PC-3 (cell line): ENCODE results near the gene DUSP21. TPM values are rescaled to one million over a fixed set of nuclear protein-coding genes. Genes with fewer than 3 reads are reported as not detected.

Experiments used
- ATAC-seq: fragments of 200-7000 bp; cut with Tn5 transposase; 2 replicates; pipeline ENCODE4 v1.9.1; 2020; ENCODE audit warnings: mild to moderate bottlenecking, moderate library complexity
- BruUV-seq: library from RNA; stranded (reverse); fragments of 400-500 nt; replicated peaks from 2 replicates; lab custom pipeline; 2021; lab: Mats Ljungman, UMichigan
- CTCF ChIA-PET: fragments of 300-600 bp; sonication (Branson Sonifier 250); formaldehyde crosslinking; loops from one replicate; lab custom pipeline; 2022; ENCODE audit warnings: antibody characterized with exemption; lab: Charles Lee
- POLR2A ChIA-PET: fragments of 300-600 bp; sonication (Branson Sonifier 250); formaldehyde crosslinking; loops from one replicate; lab custom pipeline; 2022; ENCODE audit warnings: antibody characterized with exemption; ENCODE audit not compliant: unreplicated experiment; lab: Charles Lee
- DNase-seq: peaks from one replicate; pipeline ENCODE4 v3.0.0-alpha.2; 2015
- H2AFZ ChIP-seq: fragments of 300-600 bp; sonication (generic); 2 replicates; pipeline ENCODE4 v1.6.0; 2016; ENCODE audit warnings: antibody characterized with exemption, low read length
- H3F3A ChIP-seq: fragments of 300-600 bp; sonication (generic); one replicate; pipeline ENCODE4 v1.6.0; 2017; ENCODE audit warnings: antibody characterized with exemption, low read length, control low read depth, mild to moderate bottlenecking; ENCODE audit not compliant: unreplicated experiment
- H3K27ac ChIP-seq: fragments of 300-600 bp; sonication (generic); 2 replicates; pipeline ENCODE4 v1.5.1; 2016; ENCODE audit warnings: mild to moderate bottlenecking, low read length
- H3K27me3 ChIP-seq: fragments of 300-600 bp; sonication (generic); 2 replicates; pipeline ENCODE4 v1.6.1; 2016; ENCODE audit warnings: low read length, mixed read lengths
- H3K36me3 ChIP-seq: fragments of 300-600 bp; sonication (generic); 2 replicates; pipeline ENCODE4 v1.6.1; 2016; ENCODE audit warnings: low read depth, mixed run types, low read length, mixed read lengths
- H3K4me1 ChIP-seq: fragments of 300-600 bp; sonication (generic); 2 replicates; pipeline ENCODE4 v1.5.1; 2016; ENCODE audit warnings: low read length; ENCODE audit not compliant: insufficient read depth
- H3K4me2 ChIP-seq: fragments of 300-600 bp; sonication (generic); 2 replicates; pipeline ENCODE4 v1.6.0; 2016; ENCODE audit warnings: low read length
- H3K4me3 ChIP-seq: fragments of 300-600 bp; sonication (generic); 2 replicates; pipeline ENCODE4 v1.5.1; 2016; ENCODE audit warnings: mild to moderate bottlenecking, low read length, mixed read lengths
- H3K79me2 ChIP-seq: fragments of 300-600 bp; sonication (generic); 2 replicates; pipeline ENCODE4 v1.6.1; 2017; ENCODE audit warnings: low read length, mixed read lengths
- H3K9ac ChIP-seq: fragments of 300-600 bp; sonication (generic); 2 replicates; pipeline ENCODE4 v1.6.0; 2016; ENCODE audit warnings: mild to moderate bottlenecking, low read length
- H3K9me2 ChIP-seq: fragments of 300-600 bp; sonication (generic); replicated peaks from 2 replicates; pipeline ENCODE4 v1.6.1; 2016; ENCODE audit warnings: mixed run types, low read length, mixed read lengths
- H3K9me3 ChIP-seq: fragments of 300-600 bp; sonication (generic); 2 replicates; pipeline ENCODE4 v1.6.1; 2016; ENCODE audit warnings: low read length, mixed read lengths
- H4K20me1 ChIP-seq: fragments of 300-600 bp; sonication (generic); 2 replicates; pipeline ENCODE4 v1.6.1; 2016; ENCODE audit warnings: low read length, mixed read lengths
- CTCF ChIP-seq: fragments of 300-600 bp; sonication (generic); conservative IDR thresholded peaks from 2 replicates; pipeline ENCODE4 v1.5.1; 2017; ENCODE audit warnings: antibody characterized with exemption, low read depth, mild to moderate bottlenecking, low read length
- EZH2 ChIP-seq: fragments of 300-600 bp; sonication (generic); IDR thresholded peaks from one replicate; pipeline ENCODE4 v1.6.1; 2017; ENCODE audit warnings: antibody characterized with exemption, mild to moderate bottlenecking, low read length; ENCODE audit not compliant: unreplicated experiment
- EZH2phosphoT487 ChIP-seq: fragments of 300-600 bp; sonication (generic); IDR thresholded peaks from 2 replicates; pipeline ENCODE4 v1.6.1; 2018; ENCODE audit warnings: mild to moderate bottlenecking, antibody characterized with exemption, low read length, borderline replicate concordance
- intact Hi-C: fragments of 100-400 bp; cut with micrococcal nuclease; formaldehyde crosslinking; loops from 2 replicates; pipeline ENCODE4 v1.9.0; 2023
- total RNA-seq: library from RNA; depleted of rRNA; stranded (reverse); fragments of >200 nt; gene quantifications from 2 replicates; pipeline ENCODE4 v1.2.3, GENCODE V29; 2014

DUSP21 gene
- total RNA-seq, 1 experiment from 2014 or later, result not detected

- BruUV-seq, result no TSS peak
- Histone ChIP-seq H3K4me3 (peak overlapping the region; percentile 99), H3K9ac (peak overlapping the region; percentile 97), H3K27me3 (no peaks in the 10 kb centered on the region), H3K9me3 (no peaks in the 10 kb centered on the region), H3K4me2 (peak overlapping the region; percentile 96), H4K20me1 (peaks cover 34% of the 10 kb centered on the region), H3F3A (no peaks in the 10 kb centered on the region), H3K9me2 (no peaks in the 10 kb centered on the region), H3K79me2 (peaks cover 88% of the 10 kb centered on the region), H3K36me3 (0 out of 2 replicates have a peak, but pooled peaks cover 5% of the 10 kb centered on the region), H3K4me1 (peaks cover 8% of the 10 kb centered on the region; the same call in 1 of the 2 replicates), H3K27ac (no peak overlapping the region), H2AFZ (no peak overlapping the region)
- TF ChIP-seq EZH2, result no peak
- no peak for TF ChIP-seq CTCF
- no peak for TF ChIP-seq EZH2phosphoT487
- CTCF ChIA-PET, result no interaction called here
- no peak for DNase-seq
- ATAC-seq, result no peak
- POLR2A ChIA-PET, result interaction anchor here (0.6 kb wide), 1 partner anchor 608 kb away, joined by 4 read pairs; no protein-coding TSS in a partner anchor
- intact Hi-C loops, result no loop called here
These were observed 31.3 kb downstream of the DUSP21 start for GRCh38 chrX:44875185-44875489.

- no peak for TF ChIP-seq CTCF
- TF ChIP-seq EZH2phosphoT487, result no peak
- no peak for TF ChIP-seq EZH2
- intact Hi-C loops, result no loop called here
- BruUV-seq, result no TSS peak
- H3K9me2 ChIP-seq, result no peaks in the 10 kb centered on the region
- peaks cover 8% of the 10 kb centered on the region; the same call in 1 of the 2 replicates for H3K4me1 ChIP-seq
- H3K79me2 ChIP-seq, result peaks cover 95% of the 10 kb centered on the region
- H3K9me3 ChIP-seq, result no peaks in the 10 kb centered on the region
- ATAC-seq (no peak), DNase-seq (peak; percentile 59)
- H3K27ac ChIP-seq, result no peak overlapping the region
- H3K36me3 ChIP-seq, result peaks cover 5% of the 10 kb centered on the region; the same call in 1 of the 2 replicates
- no peaks in the 10 kb centered on the region for H3K27me3 ChIP-seq
- ChIA-PET CTCF (no interaction called here), POLR2A (interaction anchor here (0.6 kb wide), 1 partner anchor 872 kb away, joined by 3 read pairs; no protein-coding TSS in a partner anchor)
- H4K20me1 ChIP-seq, result peaks cover 39% of the 10 kb centered on the region
- peak overlapping the region; percentile 96 for H3K4me2 ChIP-seq
- peak overlapping the region; percentile 99 for H3K4me3 ChIP-seq
- H2AFZ ChIP-seq, result no peak overlapping the region
- peak overlapping the region; percentile 97 for H3K9ac ChIP-seq
- H3F3A ChIP-seq, result no peaks in the 10 kb centered on the region
These were observed 32.3 kb downstream of the DUSP21 start for GRCh38 chrX:44876086-44876485.

- ChIA-PET CTCF (no interaction called here), POLR2A (interaction anchor here (0.6 kb wide), 1 partner anchor 871 kb away, joined by 3 read pairs; no protein-coding TSS in a partner anchor)
- Histone ChIP-seq H3F3A (no peaks in the 10 kb centered on the region), H3K9me3 (no peaks in the 10 kb centered on the region), H3K4me3 (no peak overlapping the region), H3K9me2 (no peaks in the 10 kb centered on the region), H2AFZ (no peak overlapping the region), H3K9ac (no peak overlapping the region), H3K27ac (no peak overlapping the region), H4K20me1 (peaks cover 44% of the 10 kb centered on the region), H3K27me3 (no peaks in the 10 kb centered on the region), H3K4me1 (peaks cover 8% of the 10 kb centered on the region; the same call in 1 of the 2 replicates), H3K79me2 (peaks cover 95% of the 10 kb centered on the region), H3K36me3 (peaks cover 5% of the 10 kb centered on the region; the same call in 1 of the 2 replicates), H3K4me2 (peak overlapping the region; percentile 33; the same call in 1 of the 2 replicates)
- intact Hi-C loops, result no loop called here
- no peak for ATAC-seq
- no peak for TF ChIP-seq EZH2phosphoT487
- TF ChIP-seq EZH2, result no peak
- DNase-seq, result no peak
- no TSS peak for BruUV-seq
These were observed 32.9 kb downstream of the DUSP21 start for GRCh38 chrX:44876767-44877166.
